ENCODE results near the gene MRPL55.

- no peak for TF ChIP-seq CTCF (conservative IDR thresholded peaks at IDR 0.05; ENCODE audit: low read depth, low read length)
- TF ChIP-seq EZH2 (IDR thresholded peaks at IDR 0.05; ENCODE audit: borderline replicate concordance, low read depth, low read length, poor library complexity, severe bottlenecking): no peak
These were observed 14.6 kb downstream of the MRPL55 start for GRCh38 chr1:228094432-228095016.

Measured in A673 (cell line).